Prostate gland (tissue), 2 donors: Measurements from ENCODE around the gene HIBADH.

Experiments used
- POLR2A ChIP-seq: fragments of 450-650 bp; IDR thresholded peaks from one replicate; pipeline ENCODE4 v1.6.1; 2016; ENCODE audit warnings: antibody characterized with exemption, mild to moderate bottlenecking
- TF ChIP-seq, protein P1 (sequence below), 4 experiments: fragments of 200-600 bp in 2 of 4; fragments of 450-650 bp in 2 of 4; sonication (generic) in 2 of 4; IDR thresholded peaks; 1 replicate in 3 of 4; 2 replicates in 1 of 4; pipeline ENCODE4 v1.5.1; 2016 to 2019; ENCODE audit warnings: antibody characterized with exemption in 4 of 4, mild to moderate bottlenecking in 2 of 4, moderate library complexity in 2 of 4

- TF ChIP-seq, protein P1, sequence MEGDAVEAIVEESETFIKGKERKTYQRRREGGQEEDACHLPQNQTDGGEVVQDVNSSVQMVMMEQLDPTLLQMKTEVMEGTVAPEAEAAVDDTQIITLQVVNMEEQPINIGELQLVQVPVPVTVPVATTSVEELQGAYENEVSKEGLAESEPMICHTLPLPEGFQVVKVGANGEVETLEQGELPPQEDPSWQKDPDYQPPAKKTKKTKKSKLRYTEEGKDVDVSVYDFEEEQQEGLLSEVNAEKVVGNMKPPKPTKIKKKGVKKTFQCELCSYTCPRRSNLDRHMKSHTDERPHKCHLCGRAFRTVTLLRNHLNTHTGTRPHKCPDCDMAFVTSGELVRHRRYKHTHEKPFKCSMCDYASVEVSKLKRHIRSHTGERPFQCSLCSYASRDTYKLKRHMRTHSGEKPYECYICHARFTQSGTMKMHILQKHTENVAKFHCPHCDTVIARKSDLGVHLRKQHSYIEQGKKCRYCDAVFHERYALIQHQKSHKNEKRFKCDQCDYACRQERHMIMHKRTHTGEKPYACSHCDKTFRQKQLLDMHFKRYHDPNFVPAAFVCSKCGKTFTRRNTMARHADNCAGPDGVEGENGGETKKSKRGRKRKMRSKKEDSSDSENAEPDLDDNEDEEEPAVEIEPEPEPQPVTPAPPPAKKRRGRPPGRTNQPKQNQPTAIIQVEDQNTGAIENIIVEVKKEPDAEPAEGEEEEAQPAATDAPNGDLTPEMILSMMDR (IDR thresholded peaks at IDR 0.05): no peak
- no peak for TF ChIP-seq POLR2A
Measured at GRCh38 chr7:27476493-27476892, 186.2 kb downstream of the HIBADH start.
